Measurements from ENCODE around the gene DMRTA1.
"Not testable (repeated sequence)": the region's sequence is repeated elsewhere in the genome, so short reads cannot be mapped to it uniquely, and the experiment has no call there.

The DMRTA1 gene, protein sequence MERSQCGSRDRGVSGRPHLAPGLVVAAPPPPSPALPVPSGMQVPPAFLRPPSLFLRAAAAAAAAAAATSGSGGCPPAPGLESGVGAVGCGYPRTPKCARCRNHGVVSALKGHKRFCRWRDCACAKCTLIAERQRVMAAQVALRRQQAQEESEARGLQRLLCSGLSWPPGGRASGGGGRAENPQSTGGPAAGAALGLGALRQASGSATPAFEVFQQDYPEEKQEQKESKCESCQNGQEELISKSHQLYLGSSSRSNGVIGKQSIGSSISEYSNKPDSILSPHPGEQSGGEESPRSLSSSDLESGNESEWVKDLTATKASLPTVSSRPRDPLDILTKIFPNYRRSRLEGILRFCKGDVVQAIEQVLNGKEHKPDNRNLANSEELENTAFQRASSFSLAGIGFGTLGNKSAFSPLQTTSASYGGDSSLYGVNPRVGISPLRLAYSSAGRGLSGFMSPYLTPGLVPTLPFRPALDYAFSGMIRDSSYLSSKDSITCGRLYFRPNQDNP

DNA sequence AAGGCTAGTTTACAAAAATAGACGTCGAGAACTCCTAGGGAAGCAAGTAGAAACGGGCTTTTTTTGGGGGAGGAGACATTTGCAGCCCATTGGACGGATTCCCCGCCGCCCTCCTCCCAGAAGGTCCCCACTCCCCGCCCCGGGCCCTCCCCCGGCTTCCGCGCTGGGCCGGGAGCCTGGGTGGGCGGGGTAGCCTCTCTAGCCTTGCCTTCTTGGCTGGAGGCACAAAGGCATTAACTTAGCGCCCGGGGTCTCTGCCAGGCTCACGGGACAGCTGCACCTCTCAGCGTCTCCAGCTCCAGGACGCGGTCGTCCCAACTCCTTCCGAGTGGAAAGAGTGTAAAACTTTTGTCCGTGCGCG lies at the start of gene DMRTA1:
TSS of gene DMRTA1 (plus strand) at position 236 of the 361 bp plus-strand sequence. CDS start 242 bp downstream, outside the sequence.
- DNase-seq: no peak

DNA sequence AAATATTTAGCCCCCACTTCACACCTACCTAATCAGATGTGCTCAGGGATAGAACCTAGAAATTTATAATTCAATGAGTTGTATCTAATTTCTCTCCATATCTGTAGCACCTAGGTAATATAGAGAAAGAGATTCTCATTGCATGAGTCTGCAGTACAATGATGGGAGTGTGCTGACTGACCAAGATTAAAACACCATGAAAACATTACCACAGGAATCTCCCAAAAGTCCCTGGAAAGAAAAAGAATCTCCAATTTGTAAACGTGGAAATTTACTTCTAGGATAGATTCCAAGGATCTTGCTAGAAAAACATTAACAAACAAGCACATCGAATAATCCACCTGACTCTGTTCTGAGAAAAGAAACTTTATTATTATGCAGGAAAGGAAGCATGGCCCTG lies 45.0 kb upstream of the DMRTA1 start:
- no peak for DNase-seq

DNA sequence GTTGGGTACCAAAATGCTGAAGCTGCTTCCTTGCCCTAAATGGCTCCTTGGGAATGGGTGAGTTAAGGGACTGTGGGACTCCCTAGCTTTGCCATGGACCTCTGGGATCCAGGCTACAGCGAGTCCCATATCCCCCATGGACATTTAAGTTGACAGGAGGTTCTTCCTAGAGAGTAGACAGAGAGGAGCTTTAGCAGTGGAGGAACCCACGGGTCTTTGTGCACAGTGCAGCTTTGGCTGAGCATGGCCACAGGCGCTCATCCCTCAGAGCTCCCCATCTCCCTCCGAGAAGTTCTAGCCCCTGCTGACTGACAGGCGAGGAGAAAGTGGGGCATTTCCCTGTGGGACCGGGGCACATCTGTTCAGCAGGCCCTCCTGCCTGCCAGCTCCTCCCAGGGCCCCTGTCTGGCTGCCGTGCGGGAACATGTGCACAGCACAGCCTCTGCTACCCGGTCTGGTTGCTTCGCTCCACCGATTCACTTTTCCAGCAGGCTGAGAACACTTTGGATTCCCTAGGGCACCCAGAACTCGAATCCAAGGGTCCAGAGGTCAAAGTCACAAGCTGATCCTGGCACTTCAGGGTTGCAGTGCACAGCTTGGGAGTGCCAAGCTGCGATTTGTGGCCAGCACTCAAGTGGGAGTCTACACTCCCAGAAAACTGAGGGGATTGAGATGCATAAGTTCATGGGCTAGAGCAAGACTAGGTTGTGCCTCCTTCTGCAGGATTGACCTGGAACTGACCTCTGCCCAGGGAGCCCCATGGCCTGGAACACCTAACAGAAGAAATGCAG lies 40.6 kb upstream of the DMRTA1 start:
- no peak for DNase-seq

DNA sequence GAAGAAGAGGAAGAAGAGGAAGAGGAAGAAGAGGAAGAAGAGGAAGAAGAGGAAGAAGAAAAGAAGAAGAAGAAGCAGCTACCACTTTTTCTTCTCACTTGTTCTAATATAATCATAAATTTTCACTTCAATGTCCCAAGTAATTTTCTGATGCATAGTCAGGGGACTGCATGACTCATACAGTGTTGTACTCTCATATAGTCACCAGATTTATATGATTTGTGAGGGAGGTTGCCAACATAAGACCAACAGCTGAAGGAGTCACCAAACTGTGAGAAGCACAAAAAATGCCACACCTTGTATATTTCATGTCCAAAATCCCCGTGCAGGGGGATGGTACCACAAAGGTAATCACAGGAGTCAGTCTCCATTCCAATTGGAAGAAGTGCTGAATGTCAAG lies 32.7 kb upstream of the DMRTA1 start:
- no peak for DNase-seq

DNA sequence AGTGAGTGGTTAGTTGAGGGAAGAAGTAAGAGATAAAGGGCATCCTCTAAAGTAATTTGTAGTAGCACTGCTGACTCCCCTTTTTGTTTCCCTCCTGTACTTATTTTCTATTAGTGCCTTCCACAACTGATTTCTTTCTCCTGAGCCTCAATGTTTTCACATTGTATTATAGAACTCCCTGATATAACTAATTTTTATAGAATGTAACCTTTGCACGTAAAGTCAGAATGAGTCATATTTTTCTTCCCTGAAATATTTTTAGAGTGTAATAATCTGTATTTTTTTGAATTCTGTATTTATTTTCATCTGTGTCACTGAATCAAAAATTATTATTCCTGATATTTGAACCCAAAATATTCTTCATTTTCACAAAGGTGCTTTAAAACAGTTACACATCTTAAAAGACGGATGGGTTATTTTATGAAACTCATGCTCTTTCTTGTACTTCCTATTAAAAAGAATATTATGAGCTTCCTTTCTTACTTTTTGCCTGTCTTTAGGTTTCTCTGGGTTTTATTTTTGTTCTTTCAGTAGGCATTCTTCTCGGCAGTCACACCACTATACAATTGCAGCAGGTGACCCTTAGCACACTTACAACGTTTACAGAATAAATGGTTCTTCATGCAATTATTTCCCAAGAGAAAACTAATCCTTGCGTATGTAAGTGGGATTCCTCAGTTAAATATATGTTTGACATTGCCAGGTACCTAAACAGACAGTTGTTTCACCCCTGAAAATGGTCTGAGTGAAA lies 30.5 kb upstream of the DMRTA1 start:
- DNase-seq: no peak

DNA sequence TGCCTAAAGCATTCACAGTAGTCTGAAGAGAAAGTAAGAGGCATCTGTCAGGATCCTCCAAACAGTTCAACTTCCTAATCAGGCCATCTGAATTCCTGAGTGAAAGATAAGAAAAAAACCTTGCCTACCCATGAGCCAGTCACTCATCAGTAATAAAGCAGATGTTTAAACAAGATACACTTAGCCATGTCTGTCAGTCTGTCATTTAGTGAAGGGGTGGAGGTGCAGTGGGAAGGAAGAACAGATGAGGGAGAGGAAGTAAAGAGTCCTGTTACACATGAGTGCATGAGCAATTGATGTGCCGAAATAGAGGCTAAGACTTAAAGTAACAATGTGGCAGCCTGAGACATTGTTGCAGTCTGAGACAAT lies 29.9 kb upstream of the DMRTA1 start:
- peak; percentile 17 for DNase-seq

DNA sequence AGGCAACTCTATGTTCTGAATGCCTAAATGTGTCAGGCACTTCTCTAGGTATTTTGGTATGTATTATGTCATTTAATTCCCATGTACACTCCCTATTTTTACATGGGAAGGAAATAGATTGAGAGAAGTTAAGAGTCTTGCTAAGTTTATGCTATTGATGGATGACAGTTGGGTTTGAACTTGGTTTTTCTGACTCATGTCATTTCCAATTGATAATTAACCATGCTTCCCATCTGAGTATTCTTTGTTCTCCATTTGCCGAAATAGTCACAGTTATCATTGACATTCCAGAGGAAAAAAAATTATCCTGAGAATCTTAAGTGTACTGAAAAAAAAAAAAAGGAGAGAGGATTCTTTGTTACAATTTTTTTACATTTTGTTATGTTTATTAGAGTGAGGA lies 23.1 kb upstream of the DMRTA1 start:
- no peak for DNase-seq

DNA sequence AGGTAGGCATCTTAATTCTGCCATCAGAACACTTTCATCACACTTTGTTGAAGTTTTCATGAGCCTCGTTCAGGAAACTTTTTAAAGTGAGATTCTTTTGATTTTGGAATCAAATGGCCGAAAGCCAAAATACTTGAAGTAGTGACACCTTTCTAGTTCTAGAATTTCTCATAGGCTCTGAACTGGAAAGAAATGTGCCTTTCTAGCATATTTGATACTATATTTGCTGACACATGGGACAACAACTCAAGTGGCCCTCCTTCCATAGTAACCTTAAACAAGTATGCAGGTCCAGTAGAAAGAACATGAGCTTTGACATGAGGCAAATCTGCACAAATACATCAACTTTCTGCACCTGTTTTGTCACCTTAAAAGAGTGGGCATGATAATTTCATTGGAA lies 22.0 kb upstream of the DMRTA1 start:
- no peak for DNase-seq

DNA sequence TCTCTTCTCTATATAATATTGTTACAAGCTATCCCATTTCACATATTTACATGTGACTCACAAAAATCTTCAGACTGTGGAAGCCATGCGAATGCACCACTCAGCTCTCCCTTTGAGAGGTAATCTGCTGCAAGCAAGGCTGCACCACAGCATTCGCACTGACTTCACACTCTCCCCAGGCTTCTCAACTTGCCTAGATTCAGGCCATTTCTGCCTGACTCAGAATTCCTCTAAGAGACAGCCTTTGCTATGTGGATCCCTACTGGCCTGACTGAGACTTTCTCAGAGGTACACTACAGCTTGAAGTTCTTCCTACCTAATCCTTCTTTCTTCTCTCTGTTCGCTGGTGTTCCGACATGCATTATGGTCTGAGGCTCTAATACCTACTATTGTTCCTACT lies 21.1 kb upstream of the DMRTA1 start:
- DNase-seq: no peak

DNA sequence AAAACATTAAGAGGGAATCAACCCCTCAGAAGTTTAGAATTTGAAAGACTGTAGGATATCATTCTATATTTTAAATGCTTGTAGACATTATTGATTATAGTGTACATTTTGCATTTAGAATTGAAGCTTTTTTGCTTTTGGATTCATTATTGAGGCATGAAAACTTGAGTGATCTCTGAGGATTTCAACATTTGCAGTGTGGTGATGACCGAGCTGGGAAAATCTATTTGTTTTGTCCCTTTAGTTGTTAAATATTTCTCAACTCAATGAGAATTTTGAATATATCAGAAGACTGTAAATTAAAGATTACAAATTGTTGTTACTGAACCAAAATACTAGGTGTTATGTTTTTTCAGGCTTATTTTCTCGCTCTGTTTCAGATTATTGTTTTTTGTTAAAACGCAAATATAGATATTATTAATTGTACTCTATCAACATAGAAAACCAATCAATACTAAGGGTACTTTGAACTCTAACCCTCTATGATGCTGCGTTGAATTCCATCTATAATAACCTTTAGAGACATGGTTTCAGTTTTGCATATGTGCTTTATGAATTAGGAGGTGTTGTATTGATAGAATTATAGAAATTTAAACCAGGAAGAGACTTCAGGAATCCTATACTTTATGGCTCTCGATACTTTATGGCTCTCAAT lies 19.3 kb upstream of the DMRTA1 start:
- no peak for DNase-seq

DNA sequence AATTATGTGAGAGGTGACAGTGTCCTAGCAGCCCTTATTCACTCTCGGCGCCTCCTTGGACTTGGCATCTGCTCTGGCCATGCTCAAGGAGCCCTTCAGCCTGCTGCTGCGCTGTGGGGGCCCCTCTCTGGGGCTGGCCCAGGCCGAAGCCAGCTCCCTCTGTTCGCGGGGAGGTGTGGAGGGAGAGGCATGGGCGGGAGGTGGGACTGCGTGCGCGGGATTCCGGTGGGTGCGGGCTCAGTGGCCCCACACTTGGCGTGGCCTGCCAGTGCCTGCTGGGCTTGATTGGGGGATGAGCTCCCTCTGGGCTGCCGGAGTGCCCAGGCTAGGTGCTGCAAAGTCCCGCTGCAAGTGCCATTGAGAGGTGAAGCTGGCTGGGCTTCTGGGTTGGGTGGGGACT lies 12.9 kb upstream of the DMRTA1 start:
- DNase-seq: no peak

DNA sequence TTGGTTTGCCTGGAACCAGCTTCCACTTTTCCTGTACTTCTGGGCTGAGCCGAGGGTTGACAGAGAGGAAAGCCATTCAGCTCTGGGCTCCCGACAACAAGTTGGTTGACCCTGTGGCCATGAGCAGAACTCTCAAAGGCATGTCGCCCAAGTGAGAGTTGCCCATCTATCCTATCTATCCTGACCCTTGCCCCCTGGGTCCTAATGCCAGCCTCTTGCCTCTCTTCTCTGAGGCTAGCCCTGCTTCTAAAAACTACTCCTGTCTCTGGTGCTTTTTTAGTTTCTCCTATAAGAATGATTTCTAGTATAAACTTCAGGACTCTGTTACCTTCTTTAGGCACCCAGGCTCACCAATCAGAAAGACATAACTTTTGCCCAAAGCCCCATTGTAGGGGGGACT lies 11.4 kb upstream of the DMRTA1 start:
- not testable (repeated sequence) for DNase-seq

DNA sequence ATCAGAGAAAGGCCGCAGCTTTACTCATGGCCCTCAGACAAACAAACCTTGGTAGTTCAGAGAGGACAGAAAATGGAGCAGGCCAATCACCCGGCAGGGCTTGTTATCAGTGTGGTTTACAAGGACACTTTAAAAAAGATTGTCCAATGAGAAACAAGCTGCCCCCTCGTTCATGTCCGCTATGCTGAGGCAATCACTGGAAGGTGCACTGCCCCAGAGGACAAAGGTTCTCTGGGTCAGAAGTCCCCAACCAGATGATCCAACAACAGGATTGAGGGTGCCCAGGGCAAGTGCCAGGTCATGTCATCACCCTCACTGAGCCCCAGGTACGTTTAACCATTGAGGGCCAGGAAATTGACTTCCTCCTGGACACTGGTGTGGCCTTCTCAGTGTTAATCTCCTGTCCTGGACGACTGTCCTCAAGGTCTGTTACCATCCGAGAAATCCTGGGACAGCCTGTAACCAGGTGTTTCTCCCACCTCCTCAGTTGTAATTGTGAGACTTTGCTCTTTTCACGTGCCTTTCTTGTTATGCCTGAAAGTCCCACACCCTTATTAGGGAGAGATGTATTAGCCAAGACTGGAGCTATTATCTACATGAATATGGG lies 9.1 kb upstream of the DMRTA1 start:
- not testable (repeated sequence) for DNase-seq

DNA sequence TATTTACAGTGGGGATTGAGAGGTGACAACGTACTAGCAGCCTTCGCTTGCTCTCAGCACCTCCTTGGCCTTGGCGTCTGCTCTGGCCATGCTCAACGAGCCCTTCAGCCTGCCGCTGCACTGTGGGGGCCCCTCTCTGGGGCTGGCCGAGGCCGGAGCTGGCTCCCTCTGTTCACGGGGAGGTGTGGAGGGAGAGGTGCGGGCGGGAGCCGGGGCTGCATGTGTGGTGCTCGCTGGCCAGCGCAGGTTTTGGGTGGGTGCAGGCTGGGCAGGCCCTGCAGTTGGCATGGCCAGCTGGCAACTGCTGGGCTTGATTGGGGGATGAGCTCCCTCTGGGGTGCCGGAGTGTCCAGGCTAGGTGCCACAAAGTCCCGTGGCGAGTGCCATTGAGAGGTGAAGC lies 5.8 kb upstream of the DMRTA1 start:
- DNase-seq: no peak

DNA sequence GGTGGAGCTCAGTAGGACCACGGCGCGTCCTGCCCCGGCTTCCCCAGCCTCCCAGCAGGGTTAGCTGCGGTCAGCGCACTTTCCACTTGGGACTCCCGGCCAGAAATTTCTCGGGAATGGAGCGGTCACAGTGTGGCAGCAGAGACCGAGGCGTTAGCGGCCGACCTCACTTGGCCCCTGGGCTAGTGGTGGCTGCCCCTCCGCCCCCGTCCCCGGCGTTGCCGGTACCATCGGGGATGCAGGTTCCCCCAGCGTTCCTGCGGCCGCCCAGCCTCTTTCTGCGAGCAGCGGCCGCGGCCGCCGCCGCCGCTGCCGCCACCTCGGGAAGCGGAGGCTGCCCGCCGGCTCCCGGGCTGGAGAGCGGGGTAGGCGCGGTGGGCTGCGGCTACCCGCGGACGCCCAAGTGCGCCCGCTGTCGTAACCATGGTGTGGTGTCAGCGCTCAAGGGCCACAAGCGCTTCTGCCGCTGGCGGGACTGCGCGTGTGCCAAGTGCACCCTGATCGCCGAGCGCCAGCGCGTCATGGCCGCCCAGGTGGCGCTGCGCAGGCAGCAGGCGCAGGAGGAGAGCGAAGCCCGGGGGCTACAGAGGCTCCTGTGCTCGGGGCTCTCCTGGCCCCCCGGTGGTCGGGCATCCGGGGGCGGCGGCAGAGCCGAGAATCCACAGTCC lies 460 bp downstream of the DMRTA1 start:
- no peak for DNase-seq

DNA sequence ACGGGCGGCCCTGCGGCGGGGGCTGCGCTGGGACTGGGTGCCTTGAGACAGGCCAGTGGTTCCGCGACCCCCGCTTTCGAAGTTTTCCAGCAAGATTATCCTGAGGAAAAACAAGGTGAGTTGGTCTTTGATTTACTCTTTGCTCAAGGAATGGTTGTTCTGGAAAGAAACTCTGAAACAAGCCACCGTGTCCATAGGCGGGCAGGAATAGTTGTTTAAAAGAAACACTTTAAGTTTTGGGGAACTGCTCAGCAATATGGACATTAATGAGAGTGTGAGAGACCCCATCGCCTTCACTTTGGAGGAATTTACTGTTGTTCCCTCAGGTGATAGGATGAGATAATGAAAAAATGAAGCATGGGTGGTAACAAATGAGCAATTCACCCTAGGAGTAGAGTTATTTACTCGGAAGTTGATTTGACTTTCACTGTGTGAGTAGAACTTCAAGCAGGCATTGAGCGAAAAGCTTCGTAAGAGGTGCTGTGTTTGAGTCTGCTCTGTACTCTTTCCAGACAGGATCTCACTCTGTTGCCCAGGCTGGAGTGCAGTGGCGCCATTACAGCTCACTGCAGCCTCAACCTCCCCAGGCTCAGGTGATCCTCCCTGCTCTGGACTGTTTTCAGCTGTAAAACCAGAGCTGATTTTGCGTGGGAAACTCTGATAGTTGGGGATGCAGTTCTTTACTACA lies 1.1 kb downstream of the DMRTA1 start:
- DNase-seq: no peak

DNA sequence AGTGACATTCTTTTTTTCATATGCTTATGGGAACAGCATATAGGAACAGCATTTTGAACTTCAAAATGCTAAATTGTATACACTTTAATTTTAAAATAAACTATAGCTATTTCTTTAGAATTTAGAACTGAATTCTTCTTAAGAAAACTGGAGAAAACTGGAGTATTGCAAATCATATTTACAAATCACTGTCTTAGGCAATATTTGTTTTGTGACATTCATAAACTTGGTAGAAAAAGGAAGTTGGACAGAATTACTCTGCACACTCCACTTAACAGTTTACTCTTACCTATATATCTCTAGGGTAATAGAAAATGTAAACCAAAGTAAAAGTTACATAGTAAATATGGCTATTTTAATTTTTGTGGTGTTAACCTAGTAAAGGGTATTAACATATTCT lies 3.1 kb downstream of the DMRTA1 start:
- DNase-seq: no peak

DNA sequence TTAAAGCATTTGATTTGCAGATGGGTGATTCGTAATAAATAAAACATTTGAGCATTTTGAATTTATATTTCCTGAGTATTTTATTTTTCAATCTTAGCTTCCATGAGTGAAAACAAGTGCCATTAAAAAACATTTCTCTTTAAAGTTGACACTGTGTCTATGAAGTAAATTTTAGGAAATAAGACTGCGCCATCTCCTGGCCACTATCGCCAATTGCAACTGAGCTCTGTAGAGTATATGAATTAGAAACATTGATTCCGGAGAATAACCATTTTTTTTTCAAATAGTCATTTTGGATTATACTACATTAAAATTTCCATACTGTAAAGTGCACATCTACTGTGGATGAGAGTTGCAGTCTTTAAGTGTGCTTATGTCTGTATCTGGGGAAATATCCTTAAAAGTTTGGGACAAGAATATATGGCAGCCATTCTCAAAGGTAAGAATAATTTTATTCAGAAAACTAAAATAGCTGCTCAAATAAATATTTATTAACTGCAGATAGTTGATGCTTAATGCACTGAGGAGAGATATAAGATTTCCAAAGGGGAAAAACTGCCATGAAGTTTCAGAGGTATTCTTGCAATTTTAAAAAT lies 5.9 kb downstream of the DMRTA1 start:
- no peak for DNase-seq

DNA sequence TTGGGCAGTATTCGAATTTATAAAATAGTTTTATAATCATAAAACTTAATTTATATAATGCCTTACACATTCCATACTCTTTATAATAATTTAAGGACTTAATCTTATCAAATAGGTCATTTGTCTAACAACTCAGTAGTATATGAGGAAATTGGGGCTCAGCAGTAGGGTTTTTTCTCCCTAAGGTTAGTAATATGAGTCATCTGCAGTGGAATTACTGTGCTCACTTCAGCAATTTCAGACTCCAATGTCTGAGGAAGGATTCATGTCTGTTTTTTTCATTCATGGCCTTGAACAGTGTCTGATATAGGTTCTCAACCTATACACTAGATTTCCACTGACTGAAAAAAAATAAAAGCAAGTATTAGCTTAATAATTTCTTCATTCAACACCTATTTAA lies 7.4 kb downstream of the DMRTA1 start:
- DNase-seq: no peak

DNA sequence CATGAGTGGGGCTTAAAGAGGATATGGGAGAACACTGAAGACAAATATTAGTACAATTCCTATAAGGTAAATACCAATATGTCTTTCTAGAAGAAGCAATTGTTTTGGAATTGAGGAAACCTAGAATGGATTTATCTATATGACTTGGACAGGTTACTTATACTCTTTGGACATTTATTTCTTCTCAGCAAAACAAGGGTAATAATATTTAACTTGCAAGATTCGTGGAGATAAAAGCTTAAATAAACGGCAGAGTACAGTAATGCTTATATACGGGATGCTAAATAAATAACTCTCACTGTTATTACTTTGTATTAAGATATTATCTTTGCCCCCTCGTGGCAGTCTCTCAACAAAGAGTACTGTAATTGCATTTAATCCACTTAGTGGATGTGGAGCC lies 8.6 kb downstream of the DMRTA1 start:
- no peak for DNase-seq

DNA sequence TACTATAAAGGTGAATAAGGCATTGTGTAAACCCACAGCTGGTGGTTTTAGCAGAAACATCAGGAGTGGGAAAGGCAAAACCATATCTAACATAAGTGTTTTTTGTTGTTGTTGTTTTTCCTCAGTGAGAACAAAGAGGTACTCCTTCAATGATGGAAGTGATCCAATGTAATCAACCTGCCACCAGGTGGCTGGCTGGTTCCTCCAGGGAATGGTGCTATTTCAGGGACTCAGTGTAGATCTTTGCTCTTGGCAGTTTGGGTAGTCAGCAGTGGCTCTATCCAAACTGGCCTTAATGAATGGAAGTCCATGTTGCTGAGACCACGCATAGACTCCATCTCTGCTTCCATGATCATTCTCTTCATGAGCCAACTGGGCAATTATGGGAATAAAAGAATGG lies 10.8 kb downstream of the DMRTA1 start:
- no peak for DNase-seq
